H9 (cell line): ENCODE results near the gene CD27. TPM values are rescaled to one million over a fixed set of nuclear protein-coding genes. Genes with fewer than 3 reads are reported as not detected.

Experiments
- DNase-seq: peaks from one replicate; pipeline ENCODE4 v3.0.0-alpha.2; 2017
- H2AFZ ChIP-seq: one replicate; pipeline ENCODE4 v1.6.1; 2013; ENCODE audit warnings: mild to moderate bottlenecking, low read length, control low read depth, moderate library complexity
- H2AK5ac ChIP-seq: 2 replicates; pipeline ENCODE4 v1.6.1; 2013; ENCODE audit warnings: low read length, control low read depth, mixed read lengths; ENCODE audit not compliant: insufficient read length
- H2BK120ac ChIP-seq: one replicate; pipeline ENCODE4 v1.6.1; 2013; ENCODE audit warnings: low read depth, mild to moderate bottlenecking, low read length, control low read depth, inconsistent platforms; ENCODE audit not compliant: poor library complexity, severe bottlenecking
- H2BK12ac ChIP-seq: 2 replicates; pipeline ENCODE4 v1.6.1; 2013; ENCODE audit warnings: low read length, control low read depth, mixed read lengths, low read depth; ENCODE audit not compliant: insufficient read length
- H2BK15ac ChIP-seq: 2 replicates; pipeline ENCODE4 v1.6.1; 2013; ENCODE audit warnings: low read depth, low read length, control low read depth
- H2BK20ac ChIP-seq: one replicate; pipeline ENCODE4 v1.6.1; 2013; ENCODE audit warnings: low read depth, mild to moderate bottlenecking, low read length, control low read depth, inconsistent platforms; ENCODE audit not compliant: poor library complexity, severe bottlenecking
- H2BK5ac ChIP-seq: 2 replicates; pipeline ENCODE4 v1.6.1; 2013; ENCODE audit warnings: low read length, control low read depth, mixed read lengths; ENCODE audit not compliant: insufficient read length
- H3K14ac ChIP-seq: 2 replicates; pipeline ENCODE4 v1.6.1; 2013; ENCODE audit warnings: low read length, control low read depth; ENCODE audit not compliant: insufficient read depth
- H3K18ac ChIP-seq: 2 replicates; pipeline ENCODE4 v1.6.1; 2013; ENCODE audit warnings: low read depth, mild to moderate bottlenecking, mixed read lengths, low read length, control low read depth; ENCODE audit not compliant: insufficient read length
- H3K23ac ChIP-seq: 2 replicates; pipeline ENCODE4 v1.6.1; 2013; ENCODE audit warnings: low read length, control low read depth, mixed read lengths, low read depth; ENCODE audit not compliant: insufficient read length
- H3K23me2 ChIP-seq: 2 replicates; pipeline ENCODE4 v1.6.1; 2013; ENCODE audit warnings: low read depth, mild to moderate bottlenecking, mixed read lengths, low read length, control low read depth; ENCODE audit not compliant: insufficient read length, poor library complexity, severe bottlenecking
- H3K27ac ChIP-seq: 2 replicates; pipeline ENCODE4 v1.5.1; 2013; ENCODE audit warnings: low read length, control low read depth, mixed read lengths, low read depth; ENCODE audit not compliant: insufficient read length
- H3K27me3 ChIP-seq: 2 replicates; pipeline ENCODE4 v1.6.1; 2013; ENCODE audit warnings: low read length, control low read depth, inconsistent platforms; ENCODE audit not compliant: insufficient read depth
- H3K4ac ChIP-seq: 2 replicates; pipeline ENCODE4 v1.6.1; 2013; ENCODE audit warnings: low read depth, mild to moderate bottlenecking, control low read depth, inconsistent platforms, low read length, moderate library complexity
- H3K4me1 ChIP-seq: 2 replicates; pipeline ENCODE4 v1.6.1; 2013; ENCODE audit warnings: low read length, control low read depth, inconsistent platforms; ENCODE audit not compliant: insufficient read depth
- H3K4me2 ChIP-seq: 2 replicates; pipeline ENCODE4 v1.6.1; 2013; ENCODE audit warnings: low read length, control low read depth, mixed read lengths; ENCODE audit not compliant: insufficient read length, insufficient read depth
- H3K56ac ChIP-seq: 2 replicates; pipeline ENCODE4 v1.6.1; 2013; ENCODE audit warnings: low read depth, mild to moderate bottlenecking, mixed read lengths, low read length, control low read depth; ENCODE audit not compliant: insufficient read length
- H3K79me1 ChIP-seq: 2 replicates; pipeline ENCODE4 v1.6.1; 2013; ENCODE audit warnings: low read depth, mild to moderate bottlenecking, moderate library complexity, low read length, control low read depth, inconsistent platforms; ENCODE audit not compliant: insufficient read depth, poor library complexity, severe bottlenecking
- H3K79me2 ChIP-seq: 2 replicates; pipeline ENCODE4 v1.6.1; 2013; ENCODE audit warnings: low read length, control low read depth, inconsistent platforms; ENCODE audit not compliant: insufficient read depth
- H3K9ac ChIP-seq: 2 replicates; pipeline ENCODE4 v1.6.1; 2013; ENCODE audit warnings: low read length, control low read depth, mixed read lengths; ENCODE audit not compliant: insufficient read length; ENCODE audit errors: extremely low read depth
- H3K9me3 ChIP-seq: one replicate; pipeline ENCODE4 v1.6.1; 2013; ENCODE audit warnings: low read depth, low read length, inconsistent platforms; ENCODE audit not compliant: control insufficient read depth
- H3T11ph ChIP-seq: one replicate; pipeline ENCODE4 v1.6.1; 2013; ENCODE audit warnings: mild to moderate bottlenecking, low read length, control low read depth, inconsistent platforms
- H4K20me1 ChIP-seq: one replicate; pipeline ENCODE4 v1.6.1; 2013; ENCODE audit not compliant: control insufficient read depth, insufficient read length, insufficient read depth
- H4K5ac ChIP-seq: 2 replicates; pipeline ENCODE4 v1.6.1; 2013; ENCODE audit warnings: low read depth, mild to moderate bottlenecking, mixed read lengths, low read length, control low read depth; ENCODE audit not compliant: insufficient read length
- H4K8ac ChIP-seq: replicated peaks from 2 replicates; pipeline ENCODE4 v1.6.1; 2013; ENCODE audit warnings: low read length, control low read depth, mixed read lengths, low read depth; ENCODE audit not compliant: insufficient read length
- H4K91ac ChIP-seq: 2 replicates; pipeline ENCODE4 v1.6.1; 2013; ENCODE audit warnings: low read depth, mild to moderate bottlenecking, moderate library complexity, mixed read lengths, low read length, control low read depth; ENCODE audit not compliant: insufficient read length
- H3K27ac Mint-ChIP-seq, 3 experiments: 2 replicates in 2 of 3; 3 replicates in 1 of 3; pipeline ENCODE4 v1.8.0; 2020 to 2021; ENCODE audit warnings: mixed read lengths in 3 of 3, mild to moderate bottlenecking in 1 of 3, moderate library complexity in 1 of 3
- H3K27me3 Mint-ChIP-seq: 2 replicates; pipeline ENCODE4 v1.8.0; 2021; ENCODE audit warnings: low read depth, mild to moderate bottlenecking, moderate library complexity, mixed read lengths
- H3K36me3 Mint-ChIP-seq, 3 experiments: 2 replicates in 2 of 3; 3 replicates in 1 of 3; pipeline ENCODE4 v1.8.0; 2020 to 2021; ENCODE audit warnings: low read depth in 3 of 3, mixed read lengths in 3 of 3; ENCODE audit not compliant: insufficient read depth in 1 of 3
- H3K4me1 Mint-ChIP-seq, 2 experiments: 2 replicates each; pipeline ENCODE4 v1.8.0; 2020; ENCODE audit warnings: mixed read lengths in 2 of 2
- H3K4me3 Mint-ChIP-seq, 2 experiments: 2 replicates in 1 of 2; 3 replicates in 1 of 2; pipeline ENCODE4 v1.8.0; 2020 to 2021; ENCODE audit warnings: mild to moderate bottlenecking in 2 of 2, mixed read lengths in 2 of 2, moderate library complexity in 1 of 2
- H3K9me3 Mint-ChIP-seq, 2 experiments: 2 replicates in 1 of 2; 3 replicates in 1 of 2; pipeline ENCODE4 v1.8.0; 2020; ENCODE audit warnings: mild to moderate bottlenecking in 2 of 2, mixed read lengths in 2 of 2, moderate library complexity in 1 of 2
- WGBS: extraction: QIAGEN DNeasy Blood & Tissue Kit; methylation state at CpG from one replicate; pipeline ENCODE4 v1.1.7; 2013; ENCODE audit warnings: missing lambda C conversion rate, low lambda C conversion rate, mixed read lengths; ENCODE audit not compliant: insufficient read length; ENCODE audit errors: extremely low coverage; 5-methylcytosine and 5-hydroxymethylcytosine counted together
- total RNA-seq: library from RNA; stranded (reverse); gene quantifications from 2 replicates; pipeline ENCODE4 v1.2.1, GENCODE V29; 2021
- TF ChIP-seq, protein P1 (sequence below): fragments of 200-600 bp; sonication (generic); conservative IDR thresholded peaks from 3 replicates; pipeline ENCODE4 v1.8.0; 2021; ENCODE audit warnings: antibody characterized with exemption, mild to moderate bottlenecking

CD27 gene
- total RNA-seq, 1 experiment from 2014 or later = 0.37 TPM

DNA sequence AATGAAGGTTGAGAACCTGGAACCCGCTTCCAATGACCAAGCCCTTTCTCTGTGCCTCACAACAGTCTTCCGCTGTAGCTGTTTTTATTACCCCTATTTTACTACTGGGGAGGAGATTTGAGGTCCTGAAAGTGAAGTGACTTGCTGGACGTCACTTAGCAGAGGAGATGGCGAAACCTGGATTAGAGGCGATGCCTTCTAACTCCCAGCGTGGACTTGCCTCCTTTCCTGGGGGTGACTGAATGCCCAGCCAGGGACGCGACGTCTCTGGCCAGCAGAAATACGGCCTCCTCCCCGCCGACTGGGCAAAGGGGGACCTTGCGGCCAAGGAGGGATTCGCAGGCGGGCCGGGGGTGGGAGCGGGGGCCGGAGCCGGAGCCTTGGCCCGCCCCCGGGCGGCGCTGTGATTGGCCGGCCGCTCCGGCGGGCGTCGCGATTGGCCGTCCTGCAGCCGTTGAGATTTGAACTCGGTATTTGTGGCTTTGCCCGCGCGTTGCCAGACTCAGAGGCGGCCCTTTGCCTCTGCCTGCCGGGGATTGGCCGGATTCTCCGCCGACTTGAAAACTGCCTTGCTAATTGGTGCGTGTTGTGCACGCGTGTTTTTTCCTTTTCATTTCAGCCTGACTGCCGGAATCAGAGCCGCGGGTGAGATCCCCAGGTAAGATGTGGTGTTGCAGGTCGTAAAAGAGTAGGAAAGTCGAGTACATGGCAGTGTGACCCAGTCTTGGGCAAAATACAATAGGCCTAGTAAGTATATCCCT is 48.9 kb downstream of the CD27 start, which contains the start of gene NCAPD2:
Gene NCAPD2 (plus strand): TSS at position 606 of the 761 bp plus-strand sequence. CDS start 997 bp downstream, outside the sequence.
- no peaks in the 10 kb centered on the region for H3K27me3 Mint-ChIP-seq
- peaks cover 23 to 44% (median 42%) of the 10 kb centered on the region in 3 experiments for H3K36me3 Mint-ChIP-seq
- H3K56ac ChIP-seq = peak within 1 kb of the TSS; percentile 75
- H3K9ac ChIP-seq = peak within 1 kb of the TSS; percentile 99
- peak within 1 kb of the TSS; percentile 95 to 100 (median 99) for H3K27ac Mint-ChIP-seq
- H4K5ac ChIP-seq = peak within 1 kb of the TSS; percentile 96
- H3K23ac ChIP-seq = no peak within 1 kb of the TSS
- H3T11ph ChIP-seq = peak within 1 kb of the TSS; percentile 46
- H3K9me3 ChIP-seq = no peaks in the 10 kb centered on the region
- H2BK120ac ChIP-seq = no peak within 1 kb of the TSS
- no peak within 1 kb of the TSS; the same call in 1 of the 2 replicates for H3K4ac ChIP-seq
- no peak within 1 kb of the TSS for H2AK5ac ChIP-seq
- peaks cover 4% of the 10 kb centered on the region; the same call in 1 of the 2 replicates for H3K79me2 ChIP-seq
- TF ChIP-seq, protein P1, sequence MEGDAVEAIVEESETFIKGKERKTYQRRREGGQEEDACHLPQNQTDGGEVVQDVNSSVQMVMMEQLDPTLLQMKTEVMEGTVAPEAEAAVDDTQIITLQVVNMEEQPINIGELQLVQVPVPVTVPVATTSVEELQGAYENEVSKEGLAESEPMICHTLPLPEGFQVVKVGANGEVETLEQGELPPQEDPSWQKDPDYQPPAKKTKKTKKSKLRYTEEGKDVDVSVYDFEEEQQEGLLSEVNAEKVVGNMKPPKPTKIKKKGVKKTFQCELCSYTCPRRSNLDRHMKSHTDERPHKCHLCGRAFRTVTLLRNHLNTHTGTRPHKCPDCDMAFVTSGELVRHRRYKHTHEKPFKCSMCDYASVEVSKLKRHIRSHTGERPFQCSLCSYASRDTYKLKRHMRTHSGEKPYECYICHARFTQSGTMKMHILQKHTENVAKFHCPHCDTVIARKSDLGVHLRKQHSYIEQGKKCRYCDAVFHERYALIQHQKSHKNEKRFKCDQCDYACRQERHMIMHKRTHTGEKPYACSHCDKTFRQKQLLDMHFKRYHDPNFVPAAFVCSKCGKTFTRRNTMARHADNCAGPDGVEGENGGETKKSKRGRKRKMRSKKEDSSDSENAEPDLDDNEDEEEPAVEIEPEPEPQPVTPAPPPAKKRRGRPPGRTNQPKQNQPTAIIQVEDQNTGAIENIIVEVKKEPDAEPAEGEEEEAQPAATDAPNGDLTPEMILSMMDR = no peak; the same call in 2 of the 3 replicates
- peaks cover 20 to 23% of the 10 kb centered on the region in 2 experiments for H3K4me1 Mint-ChIP-seq
- H2AFZ ChIP-seq = peak within 1 kb of the TSS; percentile 74
- H3K4me2 ChIP-seq = peak within 1 kb of the TSS; percentile 100
- peak within 1 kb of the TSS; percentile 91 to 97 for H3K4me3 Mint-ChIP-seq
- H3K14ac ChIP-seq = peak within 1 kb of the TSS; percentile 93; the same call in 1 of the 2 replicates
- no peaks in the 10 kb centered on the region for H4K20me1 ChIP-seq
- peak; percentile 99 for DNase-seq
- 0 out of 2 replicates have a peak, but pooled peaks cover 2% of the 10 kb centered on the region for H3K4me1 ChIP-seq
- H4K8ac ChIP-seq = no peak within 1 kb of the TSS
- H3K27ac ChIP-seq = peak within 1 kb of the TSS; percentile 96
- H3K23me2 ChIP-seq = peaks cover 9% of the 10 kb centered on the region
- no peak within 1 kb of the TSS for H2BK20ac ChIP-seq
- H4K91ac ChIP-seq = no peak within 1 kb of the TSS
- WGBS = no CpG with 5 or more reads among the region's 49 CpGs
- no peak within 1 kb of the TSS for H2BK15ac ChIP-seq
- H2BK5ac ChIP-seq = peak within 1 kb of the TSS; percentile 96
- peak within 1 kb of the TSS; percentile 40 for H2BK12ac ChIP-seq
- peak within 1 kb of the TSS; percentile 96 for H3K18ac ChIP-seq
- H3K79me1 ChIP-seq = peaks cover 8% of the 10 kb centered on the region
- no peaks in the 10 kb centered on the region for H3K27me3 ChIP-seq
- no peaks in the 10 kb centered on the region for H3K9me3 Mint-ChIP-seq
